Loucy (cell line): ENCODE results near the gene SYNE1.

ENCODE experiments used
- CTCF ChIP-seq: fragments of 200-600 bp; sonication (generic); conservative IDR thresholded peaks from 2 replicates; pipeline ENCODE4 v1.5.1; 2014; ENCODE audit warnings: mild to moderate bottlenecking, antibody characterized with exemption, low read length
- EZH2phosphoT487 ChIP-seq: fragments of 200-600 bp; IDR thresholded peaks from 2 replicates; pipeline ENCODE4 v1.6.1; 2018; ENCODE audit warnings: antibody characterized with exemption, mild to moderate bottlenecking, moderate library complexity, borderline replicate concordance

- TF ChIP-seq CTCF (no peak), EZH2phosphoT487 (no peak)
Measured at GRCh38 chr6:152209211-152209610, 428.0 kb downstream of the SYNE1 start.
